Endometrial microvascular endothelial cells (primary cell): ENCODE measurements around the gene ASB7. TPM values are rescaled to one million over a fixed set of nuclear protein-coding genes. Genes with fewer than 3 reads are reported as not detected.

Source experiments
- in situ Hi-C: cut with HindIII; loops from 2 replicates; pipeline ENCODE4 v1.10.0; 2017; ENCODE audit warnings: low sequenced_read_pairs, low pct_unique_long_range_greater_than_20kb; ENCODE audit errors: inconsistent ontology term
- total RNA-seq: library from RNA; depleted of rRNA; stranded (reverse); fragments of >200 nt; gene quantifications from one replicate; pipeline ENCODE4 v1.2.3, GENCODE V29; 2015; ENCODE audit errors: inconsistent ontology term

The ASB7 gene
- total RNA-seq, 1 donor from 2014 or later, result 10.1 TPM

- in situ Hi-C loops, result no loop called here
Observed at GRCh38 chr15:100693451-100693850, 91.1 kb downstream of the ASB7 start.

GRCh38 chr15:100694381-100695021 lies 92.1 kb downstream of the ASB7 start:
- in situ Hi-C loops, result no loop called here

DNA sequence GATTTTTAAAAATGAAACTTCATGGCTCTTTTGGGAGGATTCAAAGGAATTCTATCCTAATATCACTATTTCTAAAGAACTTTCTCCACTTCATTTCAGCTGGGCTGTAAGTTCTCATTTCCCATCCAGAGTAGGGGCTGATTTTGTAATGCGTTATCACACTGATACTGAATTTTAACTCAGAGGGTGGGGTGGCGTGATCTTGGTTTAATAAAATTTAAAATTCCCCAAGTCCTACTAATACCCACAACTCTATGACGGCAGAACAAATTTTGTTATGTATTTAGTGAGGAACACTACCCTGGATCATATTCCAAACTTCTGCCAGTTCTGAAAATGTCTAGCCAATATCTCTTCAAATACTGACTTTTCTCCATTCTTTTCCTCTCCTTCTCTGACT lies 92.7 kb downstream of the ASB7 start:
- in situ Hi-C loops, result no loop called here

GRCh38 chr15:100696452-100696851 lies 94.1 kb downstream of the ASB7 start:
- in situ Hi-C loops, result no loop called here

Other genes with a start within 250 kb of the ASB7 start
- gene CERS3, start 73.6 kb upstream of the ASB7 start, total RNA-seq, result not detected
- 11.7 TPM for gene LINS1, start 405 bp upstream of the ASB7 start, total RNA-seq